ENCODE results near the gene KCNAB1.
"Not testable (repeated sequence)": the region's sequence is repeated elsewhere in the genome, so short reads cannot be mapped to it uniquely, and the experiment has no call there.

Gene KCNAB1

GRCh38 chr3:156227704-156228103 is 107.3 kb downstream of the KCNAB1 start:
- H3K4me3 ChIP-seq (ENCODE audit: low read depth, low read length) = no peak overlapping the region
- TF ChIP-seq CTCF (IDR thresholded peaks at IDR 0.05; ENCODE audit: borderline replicate concordance, insufficient read depth, low read depth, low read length) = no peak

DNA sequence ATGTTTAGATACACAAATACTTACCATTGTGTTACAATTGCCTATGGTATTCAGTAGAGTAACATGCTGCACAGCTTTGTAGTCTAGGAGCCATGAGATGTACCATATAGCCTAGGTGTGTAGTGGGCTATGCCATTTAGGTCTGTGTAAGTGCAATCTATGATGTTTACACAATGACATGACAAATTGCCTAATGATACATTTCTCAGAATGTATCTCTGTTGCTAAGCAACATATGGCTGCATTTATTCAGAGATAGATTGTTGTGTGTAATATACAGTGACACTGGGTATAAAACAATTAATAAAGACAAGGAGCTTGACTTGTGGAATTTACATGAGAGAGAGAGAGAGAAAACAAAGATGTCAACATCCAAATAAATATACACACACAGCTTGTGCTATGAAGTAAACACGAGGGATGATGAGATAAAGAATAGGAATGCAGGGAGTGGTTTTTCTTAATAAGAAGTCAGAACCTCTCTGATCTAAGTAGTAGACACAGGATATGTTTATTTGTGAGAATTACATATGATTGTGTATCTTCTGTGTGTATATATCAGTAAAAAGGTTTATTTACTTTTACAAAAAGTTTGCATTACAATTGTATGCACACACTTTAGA is 110.0 kb downstream of the KCNAB1 start:
- no peak overlapping the region for H3K4me3 ChIP-seq (ENCODE audit: low read depth, low read length)
- TF ChIP-seq CTCF (IDR thresholded peaks at IDR 0.05; ENCODE audit: borderline replicate concordance, insufficient read depth, low read depth, low read length) = no peak

GRCh38 chr3:156231221-156231620 is 110.8 kb downstream of the KCNAB1 start:
- not testable (repeated sequence) for H3K4me3 ChIP-seq (ENCODE audit: low read depth, low read length)

- TF ChIP-seq CTCF (IDR thresholded peaks at IDR 0.05; ENCODE audit: borderline replicate concordance, insufficient read depth, low read depth, low read length) = no peak
- no peak overlapping the region for H3K4me3 ChIP-seq (ENCODE audit: low read depth, low read length)
These were observed 113.5 kb downstream of the KCNAB1 start for GRCh38 chr3:156233876-156234275.

DNA sequence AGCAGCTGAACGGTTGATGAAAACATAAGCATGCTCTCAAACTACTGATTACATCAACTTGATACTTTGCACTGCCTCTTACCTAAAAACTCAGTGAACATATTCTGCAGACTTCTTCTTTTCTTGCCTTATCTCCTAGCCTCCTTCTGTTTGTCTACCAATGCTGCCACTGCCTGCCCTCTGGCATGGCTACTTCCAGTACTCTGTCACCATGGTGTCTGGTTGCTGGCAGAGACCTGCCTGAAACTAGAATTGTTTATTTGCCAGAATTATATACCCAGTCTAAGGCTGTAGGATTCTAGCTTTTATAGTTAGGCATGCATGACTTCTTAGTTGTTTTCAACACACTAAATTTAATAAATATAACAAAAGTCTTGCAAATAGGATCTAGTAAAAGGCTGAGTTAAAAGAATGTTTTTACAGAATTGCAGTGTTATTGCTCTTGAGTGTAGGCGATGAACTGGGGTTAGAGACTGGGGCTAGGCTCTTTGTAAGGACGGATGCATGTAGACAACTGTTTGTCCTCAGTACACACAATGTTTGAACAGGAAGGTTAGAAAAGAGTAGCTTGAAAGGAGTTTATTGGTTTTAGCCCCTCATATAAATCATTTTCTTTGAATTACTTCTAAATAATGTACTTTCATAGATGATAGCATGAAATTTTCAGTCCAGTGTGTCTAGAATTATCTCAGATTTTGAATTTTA is 116.3 kb downstream of the KCNAB1 start:
- H3K4me3 ChIP-seq (ENCODE audit: low read depth, low read length) = no peak overlapping the region

GRCh38 chr3:156240642-156241041 is 120.3 kb downstream of the KCNAB1 start:
- no peak overlapping the region for H3K4me3 ChIP-seq (ENCODE audit: low read depth, low read length)
- no peak for TF ChIP-seq CTCF (IDR thresholded peaks at IDR 0.05; ENCODE audit: borderline replicate concordance, insufficient read depth, low read depth, low read length)

More for the DNA sequence above, 116.3 kb downstream of the KCNAB1 start:
- TF ChIP-seq CTCF (IDR thresholded peaks at IDR 0.05; ENCODE audit: borderline replicate concordance, insufficient read depth, low read depth, low read length) = no peak

GRCh38 chr3:156246961-156247725 is 126.8 kb downstream of the KCNAB1 start:
- no peak for TF ChIP-seq CTCF (IDR thresholded peaks at IDR 0.05; ENCODE audit: borderline replicate concordance, insufficient read depth, low read depth, low read length)
- H3K4me3 ChIP-seq (ENCODE audit: low read depth, low read length) = no peak overlapping the region

All from GM12875 (cell line).